OCI-LY1 (cell line): ENCODE data around the gene E2F6.
A peak's percentile ranks its signal among the peaks of the same experiment; 100 is the strongest.

Experiments used
- H2AFZ ChIP-seq: fragments of 200-600 bp; sonication (generic), shearing (Covaris generic); 2 replicates; pipeline ENCODE4 v1.6.0; 2014; ENCODE audit warnings: antibody characterized with exemption, mild to moderate bottlenecking, low read length
- H3F3A ChIP-seq: fragments of 200-600 bp; sonication (generic), shearing (Covaris generic); 2 replicates; pipeline ENCODE4 v1.6.0; 2014; ENCODE audit warnings: mild to moderate bottlenecking, antibody characterized with exemption, low read length, moderate library complexity; ENCODE audit not compliant: insufficient read depth
- H3K27ac ChIP-seq: fragments of 200-600 bp; sonication (generic); 2 replicates; pipeline ENCODE4 v1.5.1; 2014; ENCODE audit warnings: low read length, mixed run types, mild to moderate bottlenecking, low read depth; ENCODE audit not compliant: poor library complexity, severe bottlenecking
- H3K27me3 ChIP-seq: fragments of 200-600 bp; sonication (generic); 2 replicates; pipeline ENCODE4 v1.6.0; 2014; ENCODE audit warnings: antibody characterized with exemption, mild to moderate bottlenecking, low read length, moderate library complexity; ENCODE audit not compliant: insufficient read depth
- H3K36me3 ChIP-seq: fragments of 200-600 bp; sonication (generic); 2 replicates; pipeline ENCODE4 v1.6.1; 2014; ENCODE audit warnings: mild to moderate bottlenecking, antibody characterized with exemption, low read length, moderate library complexity, mixed read lengths; ENCODE audit not compliant: insufficient read depth
- H3K4me1 ChIP-seq: fragments of 200-600 bp; sonication (generic); 2 replicates; pipeline ENCODE4 v1.5.1; 2014; ENCODE audit warnings: mild to moderate bottlenecking, low read length, moderate library complexity; ENCODE audit not compliant: insufficient read depth, severe bottlenecking
- H3K4me2 ChIP-seq: fragments of 200-600 bp; sonication (generic), shearing (Covaris generic); 2 replicates; pipeline ENCODE4 v1.6.1; 2014; ENCODE audit warnings: low read length
- H3K4me3 ChIP-seq: fragments of 200-600 bp; sonication (generic); 2 replicates; pipeline ENCODE4 v1.5.1; 2014; ENCODE audit warnings: low read length, low read depth, mild to moderate bottlenecking, mixed read lengths; ENCODE audit not compliant: poor library complexity, severe bottlenecking
- H3K79me2 ChIP-seq: fragments of 200-600 bp; shearing (Covaris generic); 2 replicates; pipeline ENCODE4 v1.6.1; 2016; ENCODE audit warnings: mixed run types, low read length, mixed read lengths; ENCODE audit not compliant: insufficient read depth
- H3K9ac ChIP-seq: fragments of 200-600 bp; sonication (generic), shearing (Covaris generic); 2 replicates; pipeline ENCODE4 v1.6.1; 2014; ENCODE audit warnings: mild to moderate bottlenecking, low read length, mixed read lengths
- H3K9me2 ChIP-seq: fragments of 200-600 bp; sonication (generic), shearing (Covaris generic); 2 replicates; pipeline ENCODE4 v1.6.1; 2014; ENCODE audit warnings: low read depth, mild to moderate bottlenecking, low read length, mixed read lengths
- H3K9me3 ChIP-seq: fragments of 200-600 bp; shearing (Covaris generic); 2 replicates; pipeline ENCODE4 v1.6.1; 2014; ENCODE audit warnings: low read length, mixed read lengths
- H4K20me1 ChIP-seq: fragments of 200-600 bp; sonication (generic), shearing (Covaris generic); 2 replicates; pipeline ENCODE4 v1.6.0; 2016; ENCODE audit warnings: mild to moderate bottlenecking, low read length; ENCODE audit not compliant: insufficient read depth
- EZH2 ChIP-seq: fragments of 200-600 bp; sonication (generic), shearing (Covaris generic); IDR thresholded peaks from 2 replicates; pipeline ENCODE4 v1.8.0; 2017; ENCODE audit warnings: borderline replicate concordance, mixed run types, mild to moderate bottlenecking, antibody characterized with exemption, low read length, moderate library complexity, mixed read lengths
- TF ChIP-seq, protein P1 (sequence below): fragments of 200-600 bp; sonication (generic), shearing (Covaris generic); IDR thresholded peaks from 2 replicates; pipeline ENCODE4 v1.5.1; 2017; ENCODE audit warnings: mild to moderate bottlenecking, antibody characterized with exemption, low read length, moderate library complexity, mixed read lengths

E2F6 gene

DNA sequence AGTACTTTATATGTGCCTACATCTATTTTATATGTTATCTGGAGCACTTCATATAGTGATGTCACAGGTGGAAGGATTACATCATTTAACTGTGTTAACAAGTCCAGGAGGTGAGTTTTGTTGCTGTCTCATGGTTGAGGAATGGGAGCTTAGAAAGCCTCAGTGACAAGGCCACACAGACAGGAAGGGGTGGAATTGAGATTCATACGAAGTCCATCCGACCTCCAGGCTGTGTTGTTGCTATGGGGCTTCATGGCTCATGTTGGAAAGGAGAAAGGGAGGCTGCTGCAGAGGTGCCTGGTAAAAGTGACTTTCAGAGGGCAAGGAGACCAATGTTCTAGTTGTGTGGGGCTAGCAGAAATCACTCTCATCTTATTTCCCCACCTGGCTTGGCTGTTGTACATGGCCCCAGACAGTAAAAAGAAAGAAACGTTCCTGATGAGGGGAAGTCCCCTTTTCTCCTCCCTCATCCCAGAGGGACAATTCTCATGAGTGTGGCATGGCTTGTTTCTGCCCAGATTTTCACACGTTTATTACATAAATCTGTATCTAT is 36.9 kb upstream of the E2F6 start:
- Histone ChIP-seq H3F3A (no peaks in the 10 kb centered on the region), H3K9ac (no peak overlapping the region), H3K4me2 (no peak overlapping the region), H3K27me3 (no peaks in the 10 kb centered on the region), H3K4me3 (no peak overlapping the region), H3K79me2 (no peaks in the 10 kb centered on the region), H3K9me3 (0 out of 2 replicates have a peak, but pooled peaks cover 6% of the 10 kb centered on the region), H3K4me1 (peaks cover 28% of the 10 kb centered on the region), H4K20me1 (no peaks in the 10 kb centered on the region), H3K27ac (no peak overlapping the region), H3K36me3 (peaks cover 4% of the 10 kb centered on the region; the same call in 1 of the 2 replicates), H3K9me2 (no peaks in the 10 kb centered on the region), H2AFZ (no peak overlapping the region)
- TF ChIP-seq, protein P1, sequence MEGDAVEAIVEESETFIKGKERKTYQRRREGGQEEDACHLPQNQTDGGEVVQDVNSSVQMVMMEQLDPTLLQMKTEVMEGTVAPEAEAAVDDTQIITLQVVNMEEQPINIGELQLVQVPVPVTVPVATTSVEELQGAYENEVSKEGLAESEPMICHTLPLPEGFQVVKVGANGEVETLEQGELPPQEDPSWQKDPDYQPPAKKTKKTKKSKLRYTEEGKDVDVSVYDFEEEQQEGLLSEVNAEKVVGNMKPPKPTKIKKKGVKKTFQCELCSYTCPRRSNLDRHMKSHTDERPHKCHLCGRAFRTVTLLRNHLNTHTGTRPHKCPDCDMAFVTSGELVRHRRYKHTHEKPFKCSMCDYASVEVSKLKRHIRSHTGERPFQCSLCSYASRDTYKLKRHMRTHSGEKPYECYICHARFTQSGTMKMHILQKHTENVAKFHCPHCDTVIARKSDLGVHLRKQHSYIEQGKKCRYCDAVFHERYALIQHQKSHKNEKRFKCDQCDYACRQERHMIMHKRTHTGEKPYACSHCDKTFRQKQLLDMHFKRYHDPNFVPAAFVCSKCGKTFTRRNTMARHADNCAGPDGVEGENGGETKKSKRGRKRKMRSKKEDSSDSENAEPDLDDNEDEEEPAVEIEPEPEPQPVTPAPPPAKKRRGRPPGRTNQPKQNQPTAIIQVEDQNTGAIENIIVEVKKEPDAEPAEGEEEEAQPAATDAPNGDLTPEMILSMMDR, result no peak
- no peak for TF ChIP-seq EZH2

DNA sequence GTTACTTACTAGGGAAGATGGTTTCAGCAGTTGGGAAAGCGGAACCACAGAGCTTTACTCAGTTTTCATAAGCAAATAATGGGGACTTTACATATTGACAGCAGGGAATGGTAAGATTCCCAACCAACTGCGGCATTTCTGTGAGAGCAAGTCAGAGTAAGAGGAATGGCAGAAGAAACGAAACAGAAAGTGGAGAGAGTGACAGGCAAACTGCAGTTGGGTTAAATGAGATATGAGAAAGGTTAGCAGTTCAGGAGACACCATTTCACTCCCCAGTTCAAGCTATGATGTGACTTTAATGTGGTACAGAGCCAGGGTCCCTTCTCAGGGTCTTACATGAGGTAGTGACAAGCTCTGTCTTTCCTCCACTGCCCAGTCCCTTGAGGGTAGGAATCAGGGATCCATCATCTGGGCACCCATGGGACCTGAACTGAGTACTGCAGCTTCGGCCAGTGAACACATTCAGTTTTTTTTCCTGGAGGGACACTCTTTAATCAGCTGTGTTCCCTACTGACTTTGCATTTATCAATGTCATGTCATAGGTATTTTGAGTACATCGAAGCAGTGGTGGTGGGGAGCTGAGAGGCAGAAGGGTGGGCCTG is 34.8 kb upstream of the E2F6 start:
- no peaks in the 10 kb centered on the region for H3K79me2 ChIP-seq
- H3K9ac ChIP-seq, result no peak overlapping the region
- TF ChIP-seq, protein P1, result no peak
- TF ChIP-seq EZH2, result no peak

DNA sequence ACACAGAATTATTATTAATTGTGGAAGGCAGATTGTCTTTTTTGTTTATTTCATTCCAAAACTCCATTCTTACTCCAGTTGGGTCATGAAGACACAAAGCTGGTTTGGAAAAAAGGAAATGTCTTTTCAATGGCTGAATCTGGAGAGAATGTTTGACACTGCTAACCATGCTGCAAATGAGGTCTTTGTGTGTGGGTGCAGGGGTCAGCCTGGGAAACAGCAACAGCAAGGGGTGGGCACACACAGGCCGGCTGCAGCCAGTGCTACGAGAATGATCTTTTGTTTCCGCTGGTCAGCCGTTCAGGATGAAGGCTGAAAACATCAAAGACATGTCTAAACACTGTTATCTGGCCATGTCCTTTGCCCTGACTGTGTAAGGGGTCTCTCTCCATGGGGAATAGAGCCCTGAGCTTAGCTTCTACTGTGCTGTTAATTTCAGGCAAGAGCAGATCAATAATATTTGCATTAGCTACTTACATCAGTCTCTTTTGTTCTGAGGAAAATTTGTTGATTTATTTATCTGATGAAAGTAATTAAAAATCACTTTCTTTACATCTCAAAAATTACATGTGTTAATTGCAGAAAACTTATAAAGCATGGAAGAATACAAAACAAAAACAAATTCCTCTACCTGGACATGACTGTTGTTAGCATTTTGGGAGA is 33.3 kb upstream of the E2F6 start:
- Histone ChIP-seq H3K36me3 (peaks cover 4% of the 10 kb centered on the region; the same call in 1 of the 2 replicates), H3K4me2 (peak overlapping the region; percentile 41; the same call in 1 of the 2 replicates), H3K27ac (peak overlapping the region; percentile 19), H4K20me1 (no peaks in the 10 kb centered on the region), H2AFZ (no peak overlapping the region), H3K9me3 (0 out of 2 replicates have a peak, but pooled peaks cover 6% of the 10 kb centered on the region), H3K79me2 (no peaks in the 10 kb centered on the region), H3K4me1 (peaks cover 27% of the 10 kb centered on the region), H3K4me3 (no peak overlapping the region), H3K9ac (no peak overlapping the region), H3K9me2 (no peaks in the 10 kb centered on the region), H3F3A (no peaks in the 10 kb centered on the region), H3K27me3 (no peaks in the 10 kb centered on the region)
- no peak for TF ChIP-seq EZH2
- TF ChIP-seq, protein P1, result no peak

More for the DNA sequence above, 34.8 kb upstream of the E2F6 start:
- Histone ChIP-seq H4K20me1 (no peaks in the 10 kb centered on the region), H3K27me3 (no peaks in the 10 kb centered on the region), H3K9me2 (no peaks in the 10 kb centered on the region), H2AFZ (no peak overlapping the region), H3F3A (no peaks in the 10 kb centered on the region), H3K9me3 (0 out of 2 replicates have a peak, but pooled peaks cover 6% of the 10 kb centered on the region), H3K4me1 (peaks cover 28% of the 10 kb centered on the region), H3K4me2 (peak overlapping the region; percentile 11; the same call in 1 of the 2 replicates), H3K36me3 (peaks cover 4% of the 10 kb centered on the region; the same call in 1 of the 2 replicates), H3K27ac (no peak overlapping the region), H3K4me3 (no peak overlapping the region)
